Activated T-cell treated with anti-CD3 and anti-CD28 coated beads, Interleukin-2, amount 50 U/mL, for 1 hour (primary cell): Measurements from ENCODE around the gene CCDC192.

Experiments used
- DNase-seq: peaks from one replicate; pipeline ENCODE4 v3.0.0-alpha.2; 2020

The CCDC192 gene

GRCh38 chr5:127930311-127930710, 227.1 kb downstream of the CCDC192 start:
- no peak for DNase-seq

GRCh38 chr5:127931396-127931795, 228.2 kb downstream of the CCDC192 start:
- DNase-seq = no peak

GRCh38 chr5:127933348-127933747, 230.2 kb downstream of the CCDC192 start:
- no peak for DNase-seq

- no peak for DNase-seq
These were observed 231.6 kb downstream of the CCDC192 start for GRCh38 chr5:127934791-127935256.

GRCh38 chr5:127935398-127935797, 232.2 kb downstream of the CCDC192 start:
- no peak for DNase-seq

GRCh38 chr5:127936439-127936972, 233.3 kb downstream of the CCDC192 start:
- no peak for DNase-seq

GRCh38 chr5:127938746-127939145, 235.6 kb downstream of the CCDC192 start:
- DNase-seq = no peak

- DNase-seq = no peak
These were observed 237.7 kb downstream of the CCDC192 start for GRCh38 chr5:127940854-127941253.

GRCh38 chr5:127941646-127942045, 238.5 kb downstream of the CCDC192 start:
- no peak for DNase-seq

- no peak for DNase-seq
These were observed 239.3 kb downstream of the CCDC192 start for GRCh38 chr5:127942246-127943060.

GRCh38 chr5:127943061-127943371, 239.8 kb downstream of the CCDC192 start:
- DNase-seq = no peak

GRCh38 chr5:127944125-127944524, 240.9 kb downstream of the CCDC192 start:
- no peak for DNase-seq

- DNase-seq = no peak
These were observed 244.8 kb downstream of the CCDC192 start for GRCh38 chr5:127947941-127948340.

GRCh38 chr5:127950707-127951391, 247.7 kb downstream of the CCDC192 start:
- no peak for DNase-seq

- DNase-seq = no peak
These were observed 248.6 kb downstream of the CCDC192 start for GRCh38 chr5:127951791-127952190.

- DNase-seq = no peak
These were observed 254.0 kb downstream of the CCDC192 start for GRCh38 chr5:127957183-127957582.

GRCh38 chr5:127957701-127958239, 254.6 kb downstream of the CCDC192 start:
- DNase-seq = no peak

GRCh38 chr5:127958421-127959011, 255.3 kb downstream of the CCDC192 start:
- DNase-seq = no peak

GRCh38 chr5:127959152-127959764, 256.1 kb downstream of the CCDC192 start:
- no peak for DNase-seq

- no peak for DNase-seq
These were observed 257.1 kb downstream of the CCDC192 start for GRCh38 chr5:127960270-127960691.

GRCh38 chr5:127961006-127961762, 258.0 kb downstream of the CCDC192 start:
- no peak for DNase-seq

GRCh38 chr5:127961763-127962145, 258.6 kb downstream of the CCDC192 start:
- no peak for DNase-seq
